Measurements from ENCODE around the gene ATRNL1.

DNA sequence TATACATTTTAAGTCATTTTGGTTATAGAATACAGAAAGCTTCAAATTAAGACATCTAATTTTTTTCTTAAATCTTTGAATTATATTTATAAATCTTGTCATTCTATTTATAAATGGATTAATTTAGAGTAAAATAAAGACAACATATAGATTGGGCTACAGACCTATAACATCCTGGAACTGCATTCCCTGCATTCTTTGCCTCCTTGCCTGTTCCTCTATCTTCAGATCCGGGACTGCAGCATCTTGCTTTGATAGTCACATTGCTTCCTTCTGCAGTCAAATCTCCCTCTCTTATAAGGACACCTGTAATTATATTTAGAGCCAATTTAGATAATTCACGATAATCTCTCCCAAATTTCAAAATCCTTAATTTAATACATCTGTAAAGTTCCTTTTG, 64.2 kb downstream of the ATRNL1 start:
- TF ChIP-seq, protein P1, sequence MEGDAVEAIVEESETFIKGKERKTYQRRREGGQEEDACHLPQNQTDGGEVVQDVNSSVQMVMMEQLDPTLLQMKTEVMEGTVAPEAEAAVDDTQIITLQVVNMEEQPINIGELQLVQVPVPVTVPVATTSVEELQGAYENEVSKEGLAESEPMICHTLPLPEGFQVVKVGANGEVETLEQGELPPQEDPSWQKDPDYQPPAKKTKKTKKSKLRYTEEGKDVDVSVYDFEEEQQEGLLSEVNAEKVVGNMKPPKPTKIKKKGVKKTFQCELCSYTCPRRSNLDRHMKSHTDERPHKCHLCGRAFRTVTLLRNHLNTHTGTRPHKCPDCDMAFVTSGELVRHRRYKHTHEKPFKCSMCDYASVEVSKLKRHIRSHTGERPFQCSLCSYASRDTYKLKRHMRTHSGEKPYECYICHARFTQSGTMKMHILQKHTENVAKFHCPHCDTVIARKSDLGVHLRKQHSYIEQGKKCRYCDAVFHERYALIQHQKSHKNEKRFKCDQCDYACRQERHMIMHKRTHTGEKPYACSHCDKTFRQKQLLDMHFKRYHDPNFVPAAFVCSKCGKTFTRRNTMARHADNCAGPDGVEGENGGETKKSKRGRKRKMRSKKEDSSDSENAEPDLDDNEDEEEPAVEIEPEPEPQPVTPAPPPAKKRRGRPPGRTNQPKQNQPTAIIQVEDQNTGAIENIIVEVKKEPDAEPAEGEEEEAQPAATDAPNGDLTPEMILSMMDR (IDR thresholded peaks at IDR 0.05), result no peak
- no peak for TF ChIP-seq POLR2A (IDR thresholded peaks at IDR 0.05)
